Stimulated activated CD8-positive, alpha-beta memory T cell treated with anti-CD3 and anti-CD28 coated beads, Interleukin-15, amount 100 ng/mL, for 24 hours (primary cell): ENCODE data around the gene RBM4B.
"Not testable (repeated sequence)": the region's sequence is repeated elsewhere in the genome, so short reads cannot be mapped to it uniquely, and the experiment has no call there.

ENCODE experiments used
- DNase-seq: peaks from one replicate; pipeline ENCODE4 v3.0.0-alpha.2; 2020; ENCODE audit warnings: low read depth

The RBM4B gene

DNA sequence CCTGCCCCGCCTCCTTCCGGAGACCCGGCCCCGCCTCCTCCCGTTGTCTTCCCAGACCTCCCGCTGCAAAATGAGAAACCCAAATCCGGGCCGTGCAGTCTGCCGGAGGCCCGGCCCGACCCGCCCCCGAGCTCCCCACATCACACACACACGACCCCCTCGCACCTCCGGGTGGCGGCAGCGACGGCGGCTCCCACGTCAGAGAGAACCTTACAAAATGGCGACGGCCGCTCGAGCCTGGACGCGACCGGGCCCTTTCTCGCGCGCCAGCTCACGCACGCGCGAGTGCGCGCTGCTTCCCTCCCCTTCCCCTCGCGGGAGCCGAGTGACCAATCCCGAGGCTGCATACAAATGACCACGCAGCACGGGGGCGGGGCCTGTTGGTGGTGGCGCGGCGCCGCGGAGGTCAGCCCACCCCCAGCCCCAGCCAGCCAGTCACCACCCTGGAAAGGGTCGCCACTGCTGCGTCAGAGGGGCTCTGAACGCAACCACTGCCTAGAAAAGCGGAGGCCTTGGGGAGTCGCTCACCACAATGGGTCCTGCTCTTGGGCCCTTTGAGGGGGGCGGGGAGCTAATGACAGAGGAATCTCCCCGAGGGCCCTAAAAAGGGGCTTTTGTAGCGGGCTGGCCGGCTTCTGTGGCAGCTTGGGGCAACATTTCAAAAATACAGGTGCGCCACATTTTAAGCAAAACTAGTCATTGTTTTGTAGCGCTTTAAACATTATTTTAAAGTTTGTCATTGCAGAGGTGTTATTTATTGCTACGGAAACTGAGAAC is at the start of gene RBM4B:
Gene RBM4B, minus strand, starts transcription at position 289 of the 777 bp plus-strand sequence. CDS start 808 bp downstream, outside the sequence.
- DNase-seq = peak; percentile 87

DNA sequence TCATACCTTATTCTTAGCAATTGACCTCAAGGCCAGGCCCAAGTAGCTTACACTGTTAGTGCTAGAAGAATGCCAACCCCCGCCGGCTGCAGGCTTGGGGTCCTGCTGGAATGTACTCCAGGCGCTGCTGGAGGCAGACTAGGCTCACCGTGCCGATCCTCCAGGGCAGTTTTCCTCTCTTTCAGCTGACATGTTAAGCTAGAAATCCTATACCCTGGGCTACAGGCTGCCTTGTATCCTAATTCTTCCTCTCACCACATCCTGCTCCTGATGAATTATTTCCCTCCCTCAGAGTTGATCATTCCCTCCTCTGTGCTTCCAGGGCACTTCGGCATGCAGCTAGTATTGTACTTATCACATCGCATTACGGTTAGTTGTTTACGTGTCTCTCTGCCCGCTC is 48.0 kb upstream of the RBM4B start:
- DNase-seq = no peak

DNA sequence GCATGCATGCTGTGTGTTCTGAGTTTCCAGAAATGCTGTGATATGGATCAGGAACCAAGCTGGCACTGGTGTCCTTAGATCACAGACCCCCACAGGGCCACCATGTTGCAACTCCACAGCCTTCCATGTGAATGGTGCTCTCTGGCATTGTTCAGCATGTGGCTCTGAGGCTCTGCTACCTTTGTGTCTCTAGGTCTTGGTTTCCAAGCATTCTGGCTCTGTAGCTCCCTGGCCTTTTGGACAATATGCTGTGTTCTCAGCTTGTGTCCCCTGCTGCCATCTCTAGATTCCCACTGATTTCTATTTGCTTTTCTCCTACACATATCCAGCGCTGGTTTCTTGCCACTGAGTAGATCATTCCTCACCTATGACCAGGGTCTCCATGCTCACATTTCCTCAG is 47.4 kb upstream of the RBM4B start:
- no peak for DNase-seq

- not testable (repeated sequence) for DNase-seq
Measured at GRCh38 chr11:66724167-66724566, 46.5 kb upstream of the RBM4B start.

GRCh38 chr11:66723693-66724092 is 46.0 kb upstream of the RBM4B start:
- no peak for DNase-seq

GRCh38 chr11:66722745-66723651 is 45.3 kb upstream of the RBM4B start:
- no peak for DNase-seq

- DNase-seq = no peak
Measured at GRCh38 chr11:66721939-66722338, 44.3 kb upstream of the RBM4B start.

GRCh38 chr11:66720899-66721470 is 43.3 kb upstream of the RBM4B start:
- DNase-seq = no peak

DNA sequence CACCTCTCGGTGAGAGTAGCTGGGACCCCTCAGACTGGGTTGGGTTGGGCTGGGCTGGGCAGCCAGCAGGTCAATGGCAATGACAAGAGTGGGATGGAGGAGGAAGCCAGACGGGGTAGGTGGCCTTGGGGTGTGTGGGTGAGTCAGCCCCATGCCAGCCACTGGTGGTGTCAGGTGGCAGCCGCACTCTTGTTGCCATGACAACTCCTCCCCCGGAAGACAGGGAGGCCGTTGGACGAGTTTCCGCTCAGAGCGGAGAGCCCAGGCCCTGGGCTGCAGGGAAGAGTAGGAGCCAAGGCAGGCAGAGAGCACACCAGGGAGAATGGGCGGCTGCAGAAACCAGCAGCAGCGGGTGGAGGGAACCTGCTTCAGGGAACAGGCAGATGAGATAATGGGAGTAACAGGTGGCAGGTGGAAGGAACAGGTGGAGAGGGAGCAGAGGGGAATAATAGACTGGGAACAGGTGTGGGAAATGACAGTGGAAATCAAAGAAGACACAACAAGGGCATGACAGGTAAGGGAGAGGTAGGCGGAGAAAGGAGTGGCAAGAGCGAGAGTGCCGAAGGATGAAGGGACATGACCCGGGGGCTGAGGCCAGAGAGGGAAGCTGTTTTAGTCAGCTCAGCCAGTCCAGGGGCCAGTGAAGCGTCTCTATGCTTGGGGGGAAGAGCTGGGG is 42.7 kb upstream of the RBM4B start:
- no peak for DNase-seq

DNA sequence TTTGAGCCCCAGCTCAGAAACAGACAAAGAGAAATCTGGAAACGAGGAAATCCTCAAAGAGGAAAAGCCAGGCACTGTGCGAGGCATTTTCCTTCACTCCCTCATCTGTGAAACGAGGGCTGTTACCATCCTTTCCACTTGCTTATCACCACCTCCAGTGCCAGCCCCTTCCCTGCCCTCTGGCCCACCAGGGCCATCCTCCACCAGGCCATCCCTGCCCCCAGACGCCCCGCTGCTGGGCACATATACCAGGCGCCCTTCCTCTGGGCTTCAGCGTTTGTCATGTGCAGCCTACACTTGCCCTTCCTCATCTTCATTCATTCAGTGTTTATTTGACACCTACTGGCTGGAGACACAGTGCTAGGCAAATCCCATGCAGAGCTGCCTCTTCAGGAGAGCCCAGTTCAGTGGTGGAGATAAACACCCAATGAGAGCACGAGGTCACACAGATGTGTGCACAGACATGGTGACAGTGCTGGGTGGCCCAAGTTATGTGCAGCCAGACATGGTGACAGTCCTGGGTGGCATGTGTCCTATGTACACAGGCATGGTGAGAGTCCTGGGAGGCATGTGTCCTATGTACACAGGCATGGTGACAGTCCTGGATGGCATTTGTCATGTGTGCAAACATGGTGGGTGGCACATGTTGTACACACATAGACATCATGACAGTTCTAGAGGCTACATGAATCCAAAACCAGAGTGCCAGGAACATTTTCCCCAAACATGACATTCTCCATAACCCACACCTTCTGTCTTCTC is 41.6 kb upstream of the RBM4B start:
- no peak for DNase-seq

DNA sequence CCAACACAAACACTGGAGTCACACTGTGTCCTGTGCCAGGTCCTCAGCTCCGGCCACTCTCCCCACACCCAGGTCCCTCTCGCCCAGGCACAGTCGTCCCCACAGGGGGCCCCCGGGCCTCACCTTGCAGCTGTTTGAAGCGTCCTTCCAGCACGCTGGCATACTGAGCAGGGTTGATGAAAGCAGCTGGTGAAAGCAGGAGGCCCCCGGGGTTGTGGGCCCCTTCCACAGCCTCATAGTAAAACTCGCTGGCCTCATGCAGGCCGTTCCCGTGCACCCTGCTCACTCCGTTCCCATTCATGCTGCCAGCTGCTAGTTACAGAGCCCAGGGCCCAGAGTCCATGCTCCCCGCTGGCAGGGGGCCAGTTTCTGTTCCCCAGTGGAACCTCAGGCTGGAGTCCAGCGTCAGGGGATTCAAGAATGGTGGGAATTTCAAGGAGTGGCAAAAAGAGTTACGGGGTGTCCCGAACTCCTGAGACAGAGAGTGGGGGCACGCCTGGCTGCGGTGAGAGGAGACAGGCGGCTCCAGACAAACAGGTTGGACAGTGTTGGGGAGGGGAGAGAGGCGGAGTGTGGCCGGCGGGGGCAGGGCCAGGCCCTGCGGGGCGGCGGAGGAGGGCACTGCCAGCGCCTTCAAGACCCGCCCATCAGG is 40.8 kb upstream of the RBM4B start:
- no peak for DNase-seq

DNA sequence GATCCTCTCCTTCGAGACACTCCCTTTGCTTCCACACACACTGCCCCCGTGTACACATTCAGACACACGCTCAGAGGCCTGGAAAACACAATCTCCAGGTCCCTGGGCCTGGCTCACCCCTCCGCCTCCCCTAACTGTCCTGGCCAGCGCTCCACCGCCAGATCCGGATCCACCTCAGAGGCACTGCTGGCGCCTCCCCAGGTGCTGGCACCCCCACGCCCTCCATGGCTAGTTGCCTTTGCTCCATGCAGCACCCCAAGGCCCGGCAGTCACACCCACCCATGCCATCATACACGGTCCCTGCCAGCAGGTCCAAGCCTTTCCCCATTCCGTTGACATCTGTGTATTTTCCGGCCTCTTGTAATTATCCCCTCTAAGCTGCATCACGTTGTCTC is 40.2 kb upstream of the RBM4B start:
- no peak for DNase-seq

- no peak for DNase-seq
Measured at GRCh38 chr11:66716996-66717395, 39.3 kb upstream of the RBM4B start.

DNA sequence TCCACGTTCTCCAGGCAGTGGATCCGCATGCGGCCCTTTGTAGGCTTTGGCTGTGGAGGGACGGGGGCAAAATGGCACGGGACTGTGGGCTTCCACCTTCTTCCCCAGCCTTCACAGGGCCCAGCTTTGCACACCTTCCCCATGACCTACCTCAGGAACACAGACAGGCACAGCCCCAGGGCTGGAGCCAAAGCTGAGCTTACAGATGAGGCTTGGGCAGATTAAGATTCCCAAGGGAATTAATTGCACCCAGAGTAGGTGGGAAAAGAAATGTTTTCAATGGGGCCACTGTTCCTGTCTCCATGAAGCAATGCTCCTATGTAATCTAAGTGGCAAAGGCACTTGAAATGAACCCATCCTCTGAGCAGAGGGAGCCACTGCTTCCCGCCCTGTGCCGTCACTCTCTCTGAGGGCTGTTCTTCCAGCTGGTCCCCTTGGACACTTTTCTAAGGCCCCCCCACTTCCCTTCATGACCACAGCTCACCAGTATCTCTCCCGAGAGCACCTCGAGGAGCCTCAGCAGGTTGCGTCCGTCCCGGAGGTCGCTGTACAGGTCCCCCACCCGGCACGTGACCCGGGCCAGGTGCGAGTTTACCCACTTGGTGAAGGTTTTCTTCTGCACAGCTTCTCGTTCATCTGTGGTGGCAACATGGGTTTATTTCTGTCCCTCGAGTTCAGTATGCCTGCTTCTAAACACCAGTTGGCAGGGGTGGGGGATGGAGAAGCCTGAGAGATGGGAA is 37.8 kb upstream of the RBM4B start:
- DNase-seq = no peak

DNA sequence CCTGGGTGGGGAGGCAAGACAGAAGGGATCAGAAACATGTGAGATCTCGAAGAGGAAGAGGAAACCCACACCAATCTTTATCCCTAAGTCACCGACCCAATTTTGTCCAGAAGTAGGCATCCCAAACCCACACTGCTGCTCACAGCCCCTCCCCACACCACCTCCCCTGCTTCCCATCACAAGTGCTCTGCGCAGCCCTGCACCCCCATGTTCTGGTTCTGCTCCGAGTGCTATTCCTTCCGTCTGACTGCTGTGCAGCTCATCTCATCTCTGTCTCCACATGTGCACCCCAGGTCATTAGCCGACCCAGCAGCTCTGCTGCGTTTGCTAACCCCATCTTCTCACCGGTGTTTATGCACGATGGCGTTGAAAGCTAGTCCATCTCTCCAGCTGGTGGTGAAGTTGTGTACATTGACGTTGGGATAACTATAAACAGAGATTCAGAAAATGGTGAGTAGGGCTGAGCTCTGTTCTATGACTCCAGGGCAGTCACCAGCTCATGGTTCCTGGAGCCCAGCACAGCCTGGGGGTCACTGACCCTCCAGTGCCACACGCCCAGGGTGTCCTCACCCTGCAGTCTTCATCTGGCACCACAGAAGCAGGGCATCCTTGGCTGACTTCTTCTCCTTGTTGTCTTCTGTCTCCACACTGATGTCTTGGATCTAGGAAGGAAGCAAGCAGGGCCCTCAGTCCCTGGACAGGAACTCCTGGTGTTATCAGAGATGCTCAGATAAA is 36.2 kb upstream of the RBM4B start:
- no peak for DNase-seq

DNA sequence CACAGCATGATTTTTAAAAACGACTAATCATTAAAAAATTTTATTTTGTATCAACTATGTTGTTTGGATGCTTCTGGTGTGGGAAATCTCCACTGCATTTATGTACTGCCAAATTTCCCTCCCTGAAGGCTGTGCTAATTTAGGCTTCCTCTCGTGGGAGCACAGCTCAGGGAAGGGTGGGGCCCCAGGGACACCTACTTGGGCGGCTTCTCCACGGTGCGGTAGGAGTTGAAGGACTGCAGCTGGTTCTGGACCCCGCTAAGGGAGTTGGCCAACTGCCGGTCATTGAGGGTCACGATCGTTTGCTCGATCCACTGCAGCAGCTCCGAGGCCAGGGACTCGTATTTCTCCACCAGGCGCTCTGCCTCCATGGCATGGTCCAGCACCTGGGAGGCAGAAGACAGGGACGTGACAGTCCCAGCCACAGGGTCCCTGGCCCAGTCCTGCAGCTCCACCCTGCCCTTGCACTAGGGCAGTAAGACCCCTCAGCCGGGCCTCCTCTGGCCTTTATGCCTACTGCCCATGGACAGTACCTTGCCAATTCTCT is 32.8 kb upstream of the RBM4B start:
- DNase-seq = no peak

DNA sequence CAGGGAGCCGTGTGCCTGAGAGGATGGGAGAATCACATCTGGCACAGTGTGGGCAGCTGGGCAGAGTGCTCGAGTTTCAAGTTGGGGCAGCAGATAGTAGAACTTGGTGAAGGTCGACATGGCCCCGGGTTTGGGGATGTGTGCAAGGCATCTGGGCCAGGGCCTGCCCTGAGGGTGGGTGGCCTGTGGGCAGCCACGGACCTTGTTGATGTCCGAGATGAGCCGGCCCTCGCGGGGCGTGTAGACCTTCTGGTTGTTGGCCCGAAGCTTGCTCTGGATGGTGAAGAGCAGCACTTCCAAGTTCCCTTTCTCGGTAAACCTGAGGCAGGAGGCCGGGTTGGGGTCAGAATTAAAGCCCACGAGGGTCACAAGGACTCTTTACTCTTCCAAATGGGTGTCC is 31.0 kb upstream of the RBM4B start:
- DNase-seq = no peak

- DNase-seq = no peak
Measured at GRCh38 chr11:66708094-66708493, 30.4 kb upstream of the RBM4B start.

DNA sequence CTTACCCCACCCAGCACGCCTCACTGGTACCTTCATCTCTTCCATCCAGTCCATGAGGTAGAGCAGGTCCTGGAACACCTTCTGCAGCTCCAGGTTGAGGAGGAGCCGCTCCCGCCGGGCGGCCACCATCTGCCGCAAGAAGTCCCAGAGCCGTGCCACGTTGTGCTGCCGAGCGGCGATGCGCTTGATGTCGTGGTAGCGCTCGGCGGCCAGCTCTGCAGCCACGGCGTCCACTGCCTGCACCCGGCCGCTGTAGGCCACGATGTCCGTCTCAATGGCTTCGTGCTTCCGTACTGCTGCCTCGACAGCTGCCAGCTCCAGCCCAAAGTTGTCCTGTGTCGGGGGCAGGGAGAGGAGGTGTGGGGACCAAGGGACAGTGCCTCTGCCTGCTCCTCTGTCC is 29.8 kb upstream of the RBM4B start:
- no peak for DNase-seq
